DMS 273 (cell line): Measurements from ENCODE around the gene ALS2CL.

ENCODE experiments used
- DNase-seq: peaks from one replicate; lab custom pipeline; 2025; ENCODE audit not compliant: unreplicated experiment; lab: John Stamatoyannopoulos, UW

ALS2CL gene

GRCh38 chr3:46703013-46703520 is 9.6 kb upstream of the ALS2CL start:
- DNase-seq = no peak

- no peak for DNase-seq
Observed at GRCh38 chr3:46702246-46703012, 8.9 kb upstream of the ALS2CL start.

GRCh38 chr3:46701181-46701939 is 7.9 kb upstream of the ALS2CL start, which contains the start of gene TMIE:
TMIE (plus strand) TSS chr3:46701392; CDS start chr3:46701488, 96 bp downstream.
- peak; percentile 33 for DNase-seq

GRCh38 chr3:46700772-46701171 is 7.3 kb upstream of the ALS2CL start:
- DNase-seq = peak; percentile 9

GRCh38 chr3:46699676-46700523 is 6.4 kb upstream of the ALS2CL start:
- DNase-seq = no peak

- DNase-seq = no peak
Observed at GRCh38 chr3:46695962-46696894, 2.7 kb upstream of the ALS2CL start.

- DNase-seq = peak; percentile 32
Observed at GRCh38 chr3:46695177-46695961, 1.9 kb upstream of the ALS2CL start.

- no peak for DNase-seq
Observed at GRCh38 chr3:46694520-46694919, 1.0 kb upstream of the ALS2CL start.

- DNase-seq = no peak
Observed at GRCh38 chr3:46693892-46694226, 380 bp upstream of the ALS2CL start.

- no peak for DNase-seq
Observed at GRCh38 chr3:46692566-46692990, 901 bp downstream of the ALS2CL start.

GRCh38 chr3:46690798-46691197 is 2.7 kb downstream of the ALS2CL start:
- no peak for DNase-seq

- DNase-seq = no peak
Observed at GRCh38 chr3:46685446-46685845, 8.0 kb downstream of the ALS2CL start.

GRCh38 chr3:46684891-46685290 is 8.6 kb downstream of the ALS2CL start:
- no peak for DNase-seq

- no peak for DNase-seq
Observed at GRCh38 chr3:46682974-46683373, 10.5 kb downstream of the ALS2CL start.

GRCh38 chr3:46681856-46682540 is 11.5 kb downstream of the ALS2CL start:
- DNase-seq = no peak

- no peak for DNase-seq
Observed at GRCh38 chr3:46681387-46681786, 12.1 kb downstream of the ALS2CL start.

GRCh38 chr3:46680298-46680826 is 13.1 kb downstream of the ALS2CL start:
- no peak for DNase-seq

- DNase-seq = no peak
Observed at GRCh38 chr3:46679681-46680080, 13.8 kb downstream of the ALS2CL start.

- no peak for DNase-seq
Observed at GRCh38 chr3:46678280-46678679, 15.2 kb downstream of the ALS2CL start.
